IMR-90 (cell line): ENCODE results near the gene ROBO1. TPM values are rescaled to one million over a fixed set of nuclear protein-coding genes. Genes with fewer than 3 reads are reported as not detected.
A peak's percentile ranks its signal among the peaks of the same experiment; 100 is the strongest.

Experiments
- ATAC-seq: fragments of 200-7000 bp; cut with Tn5 transposase; 2 replicates; pipeline ENCODE4 v1.9.1; 2020; ENCODE audit warnings: low read depth, mild to moderate bottlenecking, moderate library complexity
- BruUV-seq: library from RNA; stranded (reverse); fragments of 400-500 nt; replicated peaks from 2 replicates; lab custom pipeline; 2021; lab: Mats Ljungman, UMichigan
- CTCF ChIA-PET: fragments of 300-600 bp; formaldehyde crosslinking; extraction: SDS; loops from one replicate; lab custom pipeline; 2021; ENCODE audit warnings: antibody characterized with exemption; lab: Yijun Ruan, JAX
- POLR2A ChIA-PET: fragments of 300-600 bp; sonication (Branson Sonifier 250); formaldehyde crosslinking; loops from one replicate; lab custom pipeline; 2022; ENCODE audit warnings: antibody characterized with exemption; ENCODE audit not compliant: unreplicated experiment; lab: Charles Lee
- DNase-seq: peaks from one replicate; pipeline ENCODE4 v3.0.0; 2013
- H2AFZ ChIP-seq: replicated peaks from 2 replicates; pipeline ENCODE3; 2013; ENCODE audit warnings: low read length, mild to moderate bottlenecking; ENCODE audit not compliant: poor library complexity
- H2AK5ac ChIP-seq: 2 replicates; pipeline ENCODE4 v1.6.1; 2013; ENCODE audit warnings: low read depth, low read length, inconsistent platforms
- H2AK9ac ChIP-seq: replicated peaks from 2 replicates; pipeline ENCODE3; 2013; ENCODE audit warnings: mild to moderate bottlenecking, low read depth, low read length, moderate library complexity; ENCODE audit not compliant: poor library complexity
- H2BK120ac ChIP-seq: 2 replicates; pipeline ENCODE4 v1.6.1; 2013; ENCODE audit warnings: low read depth, low read length, inconsistent platforms
- H2BK15ac ChIP-seq: 3 replicates; pipeline ENCODE4 v1.6.1; 2013; ENCODE audit warnings: low read depth, low read length, inconsistent platforms
- H2BK20ac ChIP-seq: 2 replicates; pipeline ENCODE4 v1.6.1; 2013; ENCODE audit warnings: low read depth, mild to moderate bottlenecking, inconsistent platforms, low read length, moderate library complexity
- H2BK5ac ChIP-seq: 2 replicates; pipeline ENCODE4 v1.6.1; 2013; ENCODE audit warnings: mild to moderate bottlenecking, low read depth, low read length, inconsistent platforms; ENCODE audit not compliant: poor library complexity, severe bottlenecking
- H3K14ac ChIP-seq: replicated peaks from 2 replicates; pipeline ENCODE4 v1.6.1; 2013; ENCODE audit warnings: low read depth, low read length, inconsistent platforms
- H3K18ac ChIP-seq: 2 replicates; pipeline ENCODE4 v1.6.1; 2013; ENCODE audit warnings: low read depth, low read length, control low read depth
- H3K23ac ChIP-seq: 2 replicates; pipeline ENCODE4 v1.6.1; 2013; ENCODE audit warnings: low read depth, low read length, inconsistent platforms
- H3K27ac ChIP-seq: 2 replicates; pipeline ENCODE4 v1.5.1; 2013; ENCODE audit warnings: mild to moderate bottlenecking, control low read depth, low read length; ENCODE audit not compliant: insufficient read depth
- H3K27me3 ChIP-seq: 2 replicates; pipeline ENCODE4 v1.6.1; 2013; ENCODE audit warnings: low read length; ENCODE audit not compliant: control insufficient read depth, insufficient read depth
- H3K36me3 ChIP-seq: 2 replicates; pipeline ENCODE4 v1.6.1; 2013; ENCODE audit warnings: low read length, mixed read lengths; ENCODE audit not compliant: control insufficient read depth, insufficient read depth
- H3K4ac ChIP-seq: 2 replicates; pipeline ENCODE4 v1.6.1; 2013; ENCODE audit warnings: low read depth, low read length, inconsistent platforms
- H3K4me1 ChIP-seq: 2 replicates; pipeline ENCODE4 v1.6.1; 2013; ENCODE audit warnings: low read length, mixed read lengths; ENCODE audit not compliant: control insufficient read depth, insufficient read depth
- H3K4me2 ChIP-seq: 2 replicates; pipeline ENCODE4 v1.6.1; 2013; ENCODE audit warnings: low read depth, mild to moderate bottlenecking, control low read depth, low read length, moderate library complexity
- H3K4me3 ChIP-seq: 2 replicates; pipeline ENCODE4 v1.5.1; 2013; ENCODE audit warnings: low read depth, mild to moderate bottlenecking, control low read depth, low read length, moderate library complexity; ENCODE audit not compliant: insufficient read depth
- H3K56ac ChIP-seq: 2 replicates; pipeline ENCODE4 v1.6.1; 2013; ENCODE audit warnings: low read length, inconsistent platforms; ENCODE audit not compliant: insufficient read depth; ENCODE audit errors: extremely low read depth
- H3K79me1 ChIP-seq, 2 experiments: 2 replicates each; pipeline ENCODE4 v1.6.1; 2013; ENCODE audit warnings: low read length in 2 of 2, inconsistent platforms in 1 of 2, low read depth in 1 of 2
- H3K9ac ChIP-seq: 2 replicates; pipeline ENCODE4 v1.6.1; 2013; ENCODE audit warnings: low read depth, low read length, control low read depth
- H3K9me1 ChIP-seq: 2 replicates; pipeline ENCODE4 v1.6.1; 2013; ENCODE audit warnings: low read length, inconsistent platforms; ENCODE audit not compliant: insufficient read depth
- H3K9me3 ChIP-seq: 2 replicates; pipeline ENCODE4 v1.6.1; 2013; ENCODE audit warnings: low read length; ENCODE audit not compliant: control insufficient read depth, insufficient read depth
- H4K20me1 ChIP-seq: 2 replicates; pipeline ENCODE4 v1.6.1; 2013; ENCODE audit warnings: low read length, inconsistent platforms; ENCODE audit not compliant: insufficient read depth
- H4K5ac ChIP-seq: 2 replicates; pipeline ENCODE4 v1.6.1; 2013; ENCODE audit warnings: mild to moderate bottlenecking, low read depth, low read length, control low read depth
- H4K8ac ChIP-seq, 2 experiments: 2 replicates each; pipeline ENCODE4 v1.6.1; 2013; ENCODE audit warnings: low read depth in 2 of 2, low read length in 2 of 2, control low read depth in 1 of 2, inconsistent platforms in 1 of 2
- H4K91ac ChIP-seq: 2 replicates; pipeline ENCODE4 v1.6.1; 2013; ENCODE audit warnings: low read depth, low read length, inconsistent platforms; ENCODE audit not compliant: insufficient read depth
- FOS ChIP-seq: fragments of 150-350 bp; IDR thresholded peaks from 2 replicates; pipeline ENCODE4 v1.6.1; 2016; ENCODE audit warnings: low read depth, low read length
- MAZ ChIP-seq: IDR thresholded peaks from 2 replicates; pipeline ENCODE4 v1.6.1; 2012; ENCODE audit warnings: low read depth, mild to moderate bottlenecking, low read length, improper control_type of control experiment, moderate library complexity, borderline replicate concordance
- RCOR1 ChIP-seq: IDR thresholded peaks from 2 replicates; pipeline ENCODE4 v1.6.1; 2012; ENCODE audit warnings: mild to moderate bottlenecking, low read length, improper control_type of control experiment; ENCODE audit not compliant: insufficient replicate concordance
- WGBS, 2 experiments: methylation state at CpG; one replicate each; pipeline versions ENCODE4 v1.1.5 to v1.1.7; 2013; ENCODE audit warnings: missing lambda C conversion rate in 2 of 2; ENCODE audit not compliant: insufficient read length in 1 of 2; ENCODE audit errors: extremely low coverage in 2 of 2; 5-methylcytosine and 5-hydroxymethylcytosine counted together
- dilution Hi-C: fragments of 300-500 bp; cut with HindIII; formaldehyde crosslinking; loops from one replicate; pipeline ENCODE4 v1.14.3; 2018; ENCODE audit warnings: low sequenced_read_pairs; ENCODE audit not compliant: unreplicated experiment
- in situ Hi-C: fragments of 300-500 bp; cut with MboI; formaldehyde crosslinking; loops from 3 replicates; pipeline ENCODE4 v1.14.3; 2019; ENCODE audit warnings: low sequenced_read_pairs, inconsistent platforms, mixed read lengths
- intact Hi-C: fragments of 100-400 bp; cut with micrococcal nuclease; formaldehyde crosslinking; loops from 2 replicates; pipeline ENCODE4 v1.10.0; 2022
- polyA plus RNA-seq, 3 experiments: library from polyadenylated mRNA; depleted of rRNA; stranded (reverse); fragments of >200 nt; gene quantifications; 2 replicates each; pipeline ENCODE4 v1.2.3, GENCODE V29; 2012; ENCODE audit warnings: low replicate concordance in 1 of 3
- total RNA-seq: library from RNA; depleted of rRNA; stranded (reverse); fragments of >200 nt; gene quantifications from 2 replicates; pipeline ENCODE4 v1.2.3, GENCODE V29; 2012
- TF ChIP-seq, protein P1 (sequence below): conservative IDR thresholded peaks from 2 replicates; pipeline ENCODE4 v1.5.1; 2012; ENCODE audit warnings: mild to moderate bottlenecking, low read depth, low read length, improper control_type of control experiment

Gene ROBO1
- total and polyA plus RNA-seq, 2 of the 4 experiments (the other 2 are of a cell fraction) = 24.1 to 53.9 TPM

- H3K9me1 ChIP-seq = no peaks in the 10 kb centered on the region
- H3K36me3 ChIP-seq = no peaks in the 10 kb centered on the region
- no peak overlapping the region for H4K8ac ChIP-seq
- H4K5ac ChIP-seq = no peak overlapping the region
- TF ChIP-seq, protein P1, sequence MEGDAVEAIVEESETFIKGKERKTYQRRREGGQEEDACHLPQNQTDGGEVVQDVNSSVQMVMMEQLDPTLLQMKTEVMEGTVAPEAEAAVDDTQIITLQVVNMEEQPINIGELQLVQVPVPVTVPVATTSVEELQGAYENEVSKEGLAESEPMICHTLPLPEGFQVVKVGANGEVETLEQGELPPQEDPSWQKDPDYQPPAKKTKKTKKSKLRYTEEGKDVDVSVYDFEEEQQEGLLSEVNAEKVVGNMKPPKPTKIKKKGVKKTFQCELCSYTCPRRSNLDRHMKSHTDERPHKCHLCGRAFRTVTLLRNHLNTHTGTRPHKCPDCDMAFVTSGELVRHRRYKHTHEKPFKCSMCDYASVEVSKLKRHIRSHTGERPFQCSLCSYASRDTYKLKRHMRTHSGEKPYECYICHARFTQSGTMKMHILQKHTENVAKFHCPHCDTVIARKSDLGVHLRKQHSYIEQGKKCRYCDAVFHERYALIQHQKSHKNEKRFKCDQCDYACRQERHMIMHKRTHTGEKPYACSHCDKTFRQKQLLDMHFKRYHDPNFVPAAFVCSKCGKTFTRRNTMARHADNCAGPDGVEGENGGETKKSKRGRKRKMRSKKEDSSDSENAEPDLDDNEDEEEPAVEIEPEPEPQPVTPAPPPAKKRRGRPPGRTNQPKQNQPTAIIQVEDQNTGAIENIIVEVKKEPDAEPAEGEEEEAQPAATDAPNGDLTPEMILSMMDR = no peak
- TF ChIP-seq MAZ (no peak), FOS (peak; percentile 34; the same call in 1 of the 2 replicates), RCOR1 (no peak)
- no peaks in the 10 kb centered on the region for H3K9me3 ChIP-seq
- dilution Hi-C loops (no loop called here), in situ Hi-C loops (no loop called here), intact Hi-C loops (loop anchor here (5.0 kb wide), 1 partner anchor 162 kb away; no protein-coding TSS in a partner anchor)
- H3K4ac ChIP-seq = no peak overlapping the region
- no peak overlapping the region for H4K91ac ChIP-seq
- no TSS peak for BruUV-seq
- no peaks in the 10 kb centered on the region for H3K79me1 ChIP-seq
- peak; percentile 34 for DNase-seq
- ChIA-PET CTCF (interaction anchor here (0.7 kb wide), 1 partner anchor 108 kb away, joined by 3 read pairs; no protein-coding TSS in a partner anchor), POLR2A (no interaction called here)
- peak overlapping the region; percentile 33 for H2BK120ac ChIP-seq
- peak overlapping the region; percentile 63; the same call in 1 of the 2 replicates for H2BK20ac ChIP-seq
- no peaks in the 10 kb centered on the region for H3K27me3 ChIP-seq
- H4K20me1 ChIP-seq = no peaks in the 10 kb centered on the region
- WGBS, 2 experiments = no CpG with 5 or more reads among the region's 4 CpGs
- no peak overlapping the region for H2AFZ ChIP-seq
- no peak overlapping the region for H3K23ac ChIP-seq
- ATAC-seq = no peak
- H3K14ac ChIP-seq = no peak overlapping the region
- H2AK5ac ChIP-seq = no peak overlapping the region
- no peak overlapping the region for H2BK5ac ChIP-seq
- H3K27ac ChIP-seq = no peak overlapping the region
- H3K56ac ChIP-seq = no peak overlapping the region
- no peak overlapping the region for H3K4me3 ChIP-seq
- H3K9ac ChIP-seq = no peak overlapping the region
- no peaks in the 10 kb centered on the region; the same call in 1 of the 2 replicates for H3K4me1 ChIP-seq
- H3K18ac ChIP-seq = peak overlapping the region; percentile 6; the same call in 1 of the 2 replicates
- H2BK15ac ChIP-seq = no peak overlapping the region
- no peak overlapping the region for H2AK9ac ChIP-seq
- peak overlapping the region; percentile 31; the same call in 1 of the 2 replicates for H3K4me2 ChIP-seq
These were observed 518.1 kb downstream of the ROBO1 start for GRCh38 chr3:79249701-79250100.
